GM12891 (cell line): ENCODE results near the gene EDNRA.

Source experiments
- POLR2A ChIP-seq: IDR thresholded peaks from 2 replicates; pipeline ENCODE4 v1.6.1; 2011; ENCODE audit warnings: low read depth, low read length, control low read depth
- POLR2AphosphoS5 ChIP-seq: IDR thresholded peaks from 2 replicates; pipeline ENCODE4 v1.6.1; 2011; ENCODE audit warnings: low read depth, low read length, control low read depth
- POU2F2 ChIP-seq: IDR thresholded peaks from 2 replicates; pipeline ENCODE4 v1.6.1; 2011; ENCODE audit warnings: low read depth, mild to moderate bottlenecking, control low read depth, low read length, moderate library complexity
- SPI1 ChIP-seq: IDR thresholded peaks from 2 replicates; pipeline ENCODE4 v1.6.1; 2011; ENCODE audit warnings: low read depth, low read length, control low read depth
- TAF1 ChIP-seq: IDR thresholded peaks from 2 replicates; pipeline ENCODE4 v1.6.1; 2011; ENCODE audit warnings: low read depth, low read length, control low read depth

DNA sequence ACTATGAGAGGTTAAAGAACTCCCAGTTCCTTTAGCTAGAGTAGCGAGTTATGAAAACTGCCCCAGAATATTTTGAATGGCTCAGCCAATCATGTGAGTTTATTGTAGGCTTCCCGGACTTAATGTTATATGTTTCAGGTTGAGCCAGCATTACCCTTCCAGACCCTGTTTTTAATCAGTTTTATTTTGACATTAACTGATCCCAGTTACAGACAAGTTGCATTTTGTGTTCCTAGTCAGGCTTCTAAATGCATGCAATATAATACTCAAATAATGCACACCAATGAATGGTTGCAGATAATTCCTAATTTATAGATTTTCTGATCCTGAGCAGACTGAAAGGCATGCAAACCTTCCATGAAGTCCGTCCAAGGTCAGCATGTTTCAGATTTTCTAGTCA, 57.8 kb downstream of the EDNRA start:
- TF ChIP-seq POLR2AphosphoS5 = no peak
- TF ChIP-seq TAF1 = no peak
- TF ChIP-seq POLR2A = no peak
- no peak for TF ChIP-seq SPI1
- no peak for TF ChIP-seq POU2F2
